H1 (cell line): ENCODE data around the gene CEP76. TPM values are rescaled to one million over a fixed set of nuclear protein-coding genes. Genes with fewer than 3 reads are reported as not detected.

Source experiments
- CTCF ChIA-PET: fragments of 300-600 bp; sonication (Branson Sonifier 250); formaldehyde crosslinking; loops from one replicate; lab custom pipeline; 2021; ENCODE audit not compliant: partially characterized antibody; lab: Charles Lee
- POLR2A ChIA-PET: fragments of 300-600 bp; sonication (Branson Sonifier 250); formaldehyde crosslinking; loops from one replicate; lab custom pipeline; 2021; ENCODE audit warnings: inconsistent platforms; ENCODE audit not compliant: partially characterized antibody; lab: Charles Lee
- DNase-seq, 2 experiments: peaks; one replicate each; pipeline versions ENCODE4 v3.0.0 to v3.0.0-alpha.2; 2010 to 2022; ENCODE audit warnings: low spot score in 2 of 2, low read depth in 1 of 2, mixed read lengths in 1 of 2
- FAIRE-seq: peaks from 2 replicates; lab custom pipeline; 2011; peaks lifted over from hg19 to GRCh38; lab: Jason Lieb, UNC
- H2AFZ ChIP-seq: 2 replicates; pipeline ENCODE4 v1.8.1; 2012; ENCODE audit warnings: low read length, inconsistent platforms
- H2AK5ac ChIP-seq: 2 replicates; pipeline ENCODE4 v1.6.1; 2013; ENCODE audit warnings: low read depth, low read length
- H2BK120ac ChIP-seq: replicated peaks from 2 replicates; pipeline ENCODE3; 2013; ENCODE audit warnings: low read depth, low read length, inconsistent platforms
- H2BK12ac ChIP-seq: 2 replicates; pipeline ENCODE4 v1.6.1; 2013; ENCODE audit warnings: low read depth, low read length
- H2BK15ac ChIP-seq: 2 replicates; pipeline ENCODE4 v1.6.1; 2013; ENCODE audit warnings: low read length
- H2BK20ac ChIP-seq: 2 replicates; pipeline ENCODE4 v1.6.1; 2013; ENCODE audit warnings: low read length
- H2BK5ac ChIP-seq: 2 replicates; pipeline ENCODE4 v1.6.1; 2013; ENCODE audit warnings: low read depth, low read length
- H3K14ac ChIP-seq: 2 replicates; pipeline ENCODE4 v1.6.1; 2013; ENCODE audit warnings: inconsistent platforms; ENCODE audit not compliant: insufficient read length
- H3K18ac ChIP-seq: 2 replicates; pipeline ENCODE4 v1.6.1; 2013; ENCODE audit warnings: low read length; ENCODE audit errors: extremely low read depth
- H3K23ac ChIP-seq: 2 replicates; pipeline ENCODE4 v1.6.1; 2013; ENCODE audit warnings: inconsistent platforms; ENCODE audit not compliant: insufficient read length
- H3K23me2 ChIP-seq: 2 replicates; pipeline ENCODE4 v1.6.1; 2013; ENCODE audit warnings: low read depth, low read length
- H3K27ac ChIP-seq: 2 replicates; pipeline ENCODE4 v1.6.1; 2011; ENCODE audit warnings: low read depth, low read length, inconsistent platforms
- H3K27me3 ChIP-seq, 4 experiments: replicated peaks in 1 of 4; 1 replicate in 1 of 4; 2 replicates in 3 of 4; pipeline versions ENCODE4 v1.6.1 to v1.8.1; 2011 to 2013; ENCODE audit warnings: low read length in 3 of 4, mild to moderate bottlenecking in 3 of 4, inconsistent platforms in 2 of 4, mixed read lengths in 2 of 4, moderate library complexity in 1 of 4; ENCODE audit not compliant: control insufficient read depth in 3 of 4, insufficient read depth in 3 of 4; ENCODE audit errors: extremely low read depth in 1 of 4
- H3K36me3 ChIP-seq, 4 experiments: 2 replicates each; pipeline versions ENCODE4 v1.6.1 to v1.8.1; 2011 to 2013; ENCODE audit warnings: mild to moderate bottlenecking in 4 of 4, low read length in 3 of 4, moderate library complexity in 2 of 4, control low read depth in 1 of 4, inconsistent platforms in 1 of 4; ENCODE audit not compliant: insufficient read depth in 4 of 4, control insufficient read depth in 2 of 4
- H3K4ac ChIP-seq: replicated peaks from 2 replicates; pipeline ENCODE3; 2013; ENCODE audit warnings: low read length, low read depth, mixed read lengths, inconsistent platforms; ENCODE audit not compliant: insufficient read length
- H3K4me1 ChIP-seq, 4 experiments: replicated peaks in 1 of 4; 1 replicate in 1 of 4; 2 replicates in 3 of 4; pipeline versions ENCODE4 v1.6.1 to v1.8.1; 2011 to 2013; ENCODE audit warnings: low read length in 3 of 4, inconsistent platforms in 2 of 4, mixed read lengths in 1 of 4; ENCODE audit not compliant: insufficient read depth in 4 of 4, control insufficient read depth in 3 of 4
- H3K4me2 ChIP-seq, 2 experiments: 2 replicates each; pipeline versions ENCODE4 v1.6.1 to v1.8.1; 2011 to 2013; ENCODE audit warnings: low read depth in 2 of 2, low read length in 2 of 2, control low read depth in 1 of 2, inconsistent platforms in 1 of 2, mild to moderate bottlenecking in 1 of 2; ENCODE audit not compliant: insufficient read depth in 1 of 2
- H3K4me3 ChIP-seq, 4 experiments: fragments of 200-600, 300-600 bp in 1 of 4; sonication (generic), shearing (Covaris generic), sonication (Bioruptor Twin) in 1 of 4; 2 replicates each; pipeline versions ENCODE4 v1.5.1 to v1.8.1; 2011 to 2016; ENCODE audit warnings: low read length in 4 of 4, low read depth in 3 of 4, control low read depth in 2 of 4, inconsistent platforms in 2 of 4, mild to moderate bottlenecking in 2 of 4, mixed read lengths in 1 of 4, moderate library complexity in 1 of 4; ENCODE audit not compliant: insufficient read depth in 2 of 4; ENCODE audit errors: extremely low read depth in 1 of 4
- H3K56ac ChIP-seq: replicated peaks from 2 replicates; pipeline ENCODE3; 2013; ENCODE audit warnings: low read depth, mild to moderate bottlenecking, mixed read lengths, low read length, inconsistent platforms; ENCODE audit not compliant: insufficient read length
- H3K79me1 ChIP-seq: 2 replicates; pipeline ENCODE4 v1.6.1; 2013; ENCODE audit warnings: low read depth, low read length, control low read depth
- H3K79me2 ChIP-seq, 2 experiments: 2 replicates each; pipeline versions ENCODE4 v1.6.1 to v1.8.1; 2012 to 2013; ENCODE audit warnings: low read length in 2 of 2, mild to moderate bottlenecking in 2 of 2, inconsistent platforms in 1 of 2; ENCODE audit not compliant: insufficient read depth in 2 of 2, control insufficient read depth in 1 of 2
- H3K9ac ChIP-seq, 4 experiments: replicated peaks in 1 of 4; 1 replicate in 1 of 4; 2 replicates in 3 of 4; pipeline versions ENCODE4 v1.6.1 to v1.8.1; 2011 to 2013; ENCODE audit warnings: low read depth in 3 of 4, low read length in 3 of 4, control low read depth in 2 of 4, mild to moderate bottlenecking in 2 of 4, moderate library complexity in 2 of 4, inconsistent platforms in 1 of 4; ENCODE audit errors: extremely low read depth in 1 of 4
- H3K9me3 ChIP-seq, 2 experiments: 2 replicates each; pipeline versions ENCODE4 v1.6.1 to v1.8.1; 2012 to 2013; ENCODE audit warnings: mild to moderate bottlenecking in 2 of 2, moderate library complexity in 2 of 2, control low read depth in 1 of 2, inconsistent platforms in 1 of 2, low read depth in 1 of 2, low read length in 1 of 2, mixed read lengths in 1 of 2; ENCODE audit not compliant: insufficient read depth in 2 of 2
- H4K20me1 ChIP-seq, 2 experiments: replicated peaks in 1 of 2; 2 replicates each; pipeline versions ENCODE3 to v1.8.1; 2011 to 2013; ENCODE audit warnings: inconsistent platforms in 2 of 2, low read length in 2 of 2, mild to moderate bottlenecking in 1 of 2; ENCODE audit not compliant: insufficient read depth in 2 of 2, control insufficient read depth in 1 of 2
- H4K5ac ChIP-seq: 2 replicates; pipeline ENCODE4 v1.6.1; 2013; ENCODE audit warnings: low read length, low read depth, mixed read lengths, inconsistent platforms; ENCODE audit not compliant: insufficient read length
- H4K8ac ChIP-seq: 2 replicates; pipeline ENCODE4 v1.8.0; 2013; ENCODE audit warnings: mild to moderate bottlenecking, moderate library complexity, low read length, inconsistent platforms; ENCODE audit not compliant: insufficient read depth; ENCODE audit errors: extremely low read depth
- H4K91ac ChIP-seq: replicated peaks from 2 replicates; pipeline ENCODE3; 2013; ENCODE audit warnings: low read length, mixed read lengths, inconsistent platforms; ENCODE audit not compliant: insufficient read length
- BACH1 ChIP-seq: IDR thresholded peaks from 2 replicates; pipeline ENCODE4 v1.6.1; 2012; ENCODE audit warnings: low read length, improper control_type of control experiment
- BCL11A ChIP-seq, 2 experiments: IDR thresholded peaks; one replicate each; pipeline ENCODE4 v1.6.1; 2011; ENCODE audit warnings: low read depth in 2 of 2, low read length in 2 of 2, mild to moderate bottlenecking in 2 of 2
- GABPA ChIP-seq: IDR thresholded peaks from 2 replicates; pipeline ENCODE4 v1.6.1; 2011; ENCODE audit warnings: mild to moderate bottlenecking, low read length, moderate library complexity, borderline replicate concordance; ENCODE audit not compliant: insufficient read depth
- MAFK ChIP-seq: IDR thresholded peaks from 2 replicates; pipeline ENCODE4 v1.6.1; 2012; ENCODE audit warnings: low read depth, mild to moderate bottlenecking, improper control_type of control experiment, low read length
- SAP30 ChIP-seq: fragments of 300-600 bp; sonication (generic); IDR thresholded peaks from 2 replicates; pipeline ENCODE4 v1.7.1; 2012; ENCODE audit warnings: low read length, moderate library complexity, mild to moderate bottlenecking, inconsistent platforms; ENCODE audit not compliant: insufficient read depth, insufficient replicate concordance
- SIRT6 ChIP-seq: IDR thresholded peaks from one replicate; pipeline ENCODE4 v1.7.1; 2012; ENCODE audit warnings: low read length, inconsistent platforms
- WGBS, 2 experiments: shearing (Covaris generic) in 1 of 2; methylation state at CpG; one replicate each; pipeline versions ENCODE4 v1.1.6 to v1.1.7; 2013 to 2015; ENCODE audit warnings: low lambda C conversion rate in 2 of 2, mixed read lengths in 2 of 2, inconsistent platforms in 1 of 2, low coverage in 1 of 2, missing lambda C conversion rate in 1 of 2; ENCODE audit not compliant: insufficient replicate concordance in 2 of 2, insufficient coverage in 1 of 2, insufficient read length in 1 of 2; ENCODE audit errors: extremely low coverage in 1 of 2, missing lambda C conversion rate in 1 of 2; 5-methylcytosine and 5-hydroxymethylcytosine counted together
- polyA plus RNA-seq, 7 experiments: library from polyadenylated mRNA; depleted of rRNA in 3 of 7; stranded (reverse) in 5 of 7; unstranded in 2 of 7; fragments of >200 nt in 5 of 7; fragments of 200-250 nt in 2 of 7; gene quantifications; 1 replicate in 5 of 7; 2 replicates in 1 of 7; 4 replicates in 1 of 7; pipeline versions ENCODE4 v1.2.1 to v1.2.3, GENCODE V29; 2011 to 2013; ENCODE audit warnings: missing spikeins in 2 of 7, mixed read lengths in 2 of 7
- total RNA-seq: library from RNA; stranded (reverse); fragmentation: NEBNext Ultra II Directional; extraction: Animal tissue kit (Norgen Biotek cat#: 25700); gene quantifications from 2 replicates; pipeline ENCODE4 v1.2.1, GENCODE V29; 2021

The CEP76 gene
- total and polyA plus RNA-seq, 2 of the 8 experiments (the other 6 are each of a cell fraction or from before 2014, with no cell fraction given), result 9.0 to 18.1 TPM

DNA sequence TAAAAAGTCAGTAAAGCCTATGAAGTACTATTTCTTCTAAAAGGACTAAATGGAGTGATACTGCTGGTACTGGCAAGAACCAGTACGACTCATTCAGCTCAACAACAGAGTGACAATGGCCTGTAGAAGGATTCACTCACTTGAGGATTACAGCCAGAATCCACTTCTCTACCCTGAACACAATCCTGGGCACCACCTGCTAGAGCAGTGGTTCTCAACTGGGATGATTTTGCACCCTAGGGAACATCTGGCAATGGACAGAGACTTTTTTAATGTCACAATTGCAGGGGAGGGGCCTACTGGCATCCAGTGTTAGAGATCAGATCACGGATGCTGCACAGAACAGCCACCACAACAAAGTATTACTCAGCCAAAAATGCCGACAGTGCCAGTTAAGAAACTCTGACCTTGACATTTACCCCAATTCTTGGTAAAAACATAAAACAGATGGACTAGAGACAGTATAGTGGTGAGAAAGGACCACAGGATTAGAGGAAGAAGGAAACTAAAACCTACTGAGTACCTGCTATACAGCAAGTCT, 49.6 kb downstream of the CEP76 start:
- H3K27me3 ChIP-seq, result peaks cover 0 to 12% (median 5%) of the 10 kb centered on the region in 4 experiments; a peak in 5 of 7 replicates
- no peak overlapping the region for H3K4me3 ChIP-seq
- H3K79me1 ChIP-seq, result no peaks in the 10 kb centered on the region
- H4K8ac ChIP-seq, result no peak overlapping the region
- H3K4me2 ChIP-seq, result no peak overlapping the region
- no peak overlapping the region for H4K5ac ChIP-seq
- H2BK20ac ChIP-seq, result no peak overlapping the region
- H2BK120ac ChIP-seq, result no peak overlapping the region
- H3K14ac ChIP-seq, result no peak overlapping the region
- CTCF ChIA-PET, result interaction anchor here (0.5 to 1.5 kb wide), 3 partner anchors 9 to 262 kb away, joined by 3 to 4 read pairs (median 3); no protein-coding TSS in a partner anchor
- H4K20me1 ChIP-seq, result peaks cover 0 to 1% of the 10 kb centered on the region in 2 experiments
- H4K91ac ChIP-seq, result no peak overlapping the region
- H3K9me3 ChIP-seq, result no peaks in the 10 kb centered on the region
- H3K4me1 ChIP-seq, result peaks cover 0 to 5% (median 2%) of the 10 kb centered on the region in 4 experiments; a peak in 4 of 7 replicates
- TF ChIP-seq GABPA (no peak), MAFK (0 out of 2 replicates have a peak, but pooled peaks have one; percentile 8), SAP30 (no peak), BACH1 (no peak), BCL11A (IDR thresholded peaks at IDR 0.05; ENCODE audit: low read depth in 2 of 2, low read length in 2 of 2) (no peak), SIRT6 (no peak)
- no peak overlapping the region for H2BK12ac ChIP-seq
- no peak overlapping the region for H2AFZ ChIP-seq
- no peak overlapping the region for H3K18ac ChIP-seq
- H3K4ac ChIP-seq, result no peak overlapping the region
- H2AK5ac ChIP-seq, result 0 out of 2 replicates have a peak overlapping the region, but pooled peaks have one; percentile 32
- no peak overlapping the region for H3K56ac ChIP-seq
- no peak overlapping the region for H3K9ac ChIP-seq
- no peaks in the 10 kb centered on the region for H3K23me2 ChIP-seq
- 81% methylated on average over 3 of the region's 3 CpGs; no CpG with 5 or more reads in 1 of the 2 experiments for WGBS, 2 experiments
- no peak for FAIRE-seq
- DNase-seq, result no peak
- 0 out of 8 replicates have a peak, but pooled peaks cover 0 to 3% (median 0%) of the 10 kb centered on the region in 4 experiments for H3K36me3 ChIP-seq
- H2BK5ac ChIP-seq, result peak overlapping the region; percentile 14; the same call in 1 of the 2 replicates
- H2BK15ac ChIP-seq, result 0 out of 2 replicates have a peak overlapping the region, but pooled peaks have one; percentile 32
- peaks cover 0 to 49% of the 10 kb centered on the region in 2 experiments; a peak in 2 of 4 replicates for H3K79me2 ChIP-seq
- H3K27ac ChIP-seq, result no peak overlapping the region
- H3K23ac ChIP-seq, result no peak overlapping the region
- POLR2A ChIA-PET, result interaction anchor here (0.6 kb wide), 2 partner anchors 28 to 51 kb away, joined by 3 to 4 read pairs; no protein-coding TSS in a partner anchor
